Mononuclear cell (primary cell): ENCODE data around the gene MADCAM1. TPM values are rescaled to one million over a fixed set of nuclear protein-coding genes. Genes with fewer than 3 reads are reported as not detected.

Experiments used
- H3K27me3 ChIP-seq: 2 replicates; pipeline ENCODE4 v1.6.0; 2011; ENCODE audit warnings: low read length, control low read depth; ENCODE audit not compliant: insufficient read depth
- H3K4me1 ChIP-seq: 2 replicates; pipeline ENCODE4 v1.5.1; 2011; ENCODE audit warnings: mild to moderate bottlenecking, low read length, control low read depth; ENCODE audit not compliant: insufficient read depth
- H3K4me3 ChIP-seq: 2 replicates; pipeline ENCODE4 v1.5.1; 2011; ENCODE audit warnings: mild to moderate bottlenecking, low read length, moderate library complexity
- H3K9me3 ChIP-seq: 2 replicates; pipeline ENCODE4 v1.5.1; 2011; ENCODE audit warnings: low read depth, mild to moderate bottlenecking, control low read depth, low read length
- total RNA-seq: library from RNA; depleted of rRNA; stranded (reverse); fragments of >200 nt; gene quantifications from one replicate; pipeline ENCODE4 v1.2.3, GENCODE V29; 2012

The MADCAM1 gene
- total RNA-seq, 1 donor = not detected

DNA sequence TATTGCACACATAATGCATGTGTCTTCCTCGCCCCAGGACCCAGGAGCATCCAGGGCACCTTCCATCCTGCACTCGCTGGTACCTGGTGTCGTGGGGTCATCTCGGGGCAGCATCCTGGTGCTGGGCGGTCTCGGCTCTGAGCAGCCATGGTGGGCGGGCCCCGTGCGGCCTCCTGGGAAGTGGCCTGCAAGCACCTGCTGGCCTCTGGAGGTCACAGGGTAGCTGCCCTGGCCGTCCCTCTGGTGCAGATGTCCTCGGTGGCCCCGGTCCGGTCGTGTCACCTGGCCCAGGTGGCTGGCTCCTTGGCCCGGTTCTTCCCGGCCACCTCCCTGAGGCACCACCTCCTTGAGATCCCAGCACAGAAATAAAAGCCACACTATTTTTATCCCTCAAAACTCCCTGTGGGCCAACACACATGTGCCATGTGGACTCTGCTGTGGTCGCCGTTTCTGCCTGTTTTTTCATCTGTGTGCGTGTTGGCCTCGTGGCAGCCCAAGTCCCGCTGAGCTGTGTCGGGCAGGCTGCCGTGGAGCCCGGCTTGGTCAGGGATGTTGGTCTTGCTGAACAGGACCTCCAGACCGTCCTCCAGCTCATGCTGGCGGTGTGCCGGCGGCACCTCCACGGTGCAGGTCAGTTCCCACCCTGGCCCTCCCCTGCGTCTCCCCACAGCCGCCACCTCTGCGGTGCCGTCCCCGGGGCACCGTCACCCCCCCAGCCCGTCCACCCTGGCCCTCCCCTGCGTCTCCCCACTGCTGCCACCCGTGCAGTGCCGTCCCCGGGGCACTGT is 42.5 kb downstream of the MADCAM1 start:
- Histone ChIP-seq H3K4me3 (no peak overlapping the region), H3K9me3 (no peaks in the 10 kb centered on the region), H3K4me1 (peaks cover 5% of the 10 kb centered on the region), H3K27me3 (no peaks in the 10 kb centered on the region)

- no peak overlapping the region for H3K4me3 ChIP-seq
- no peaks in the 10 kb centered on the region for H3K27me3 ChIP-seq
- H3K4me1 ChIP-seq = no peaks in the 10 kb centered on the region
- H3K9me3 ChIP-seq = no peaks in the 10 kb centered on the region
Observed at GRCh38 chr19:539429-540030, 43.2 kb downstream of the MADCAM1 start.

DNA sequence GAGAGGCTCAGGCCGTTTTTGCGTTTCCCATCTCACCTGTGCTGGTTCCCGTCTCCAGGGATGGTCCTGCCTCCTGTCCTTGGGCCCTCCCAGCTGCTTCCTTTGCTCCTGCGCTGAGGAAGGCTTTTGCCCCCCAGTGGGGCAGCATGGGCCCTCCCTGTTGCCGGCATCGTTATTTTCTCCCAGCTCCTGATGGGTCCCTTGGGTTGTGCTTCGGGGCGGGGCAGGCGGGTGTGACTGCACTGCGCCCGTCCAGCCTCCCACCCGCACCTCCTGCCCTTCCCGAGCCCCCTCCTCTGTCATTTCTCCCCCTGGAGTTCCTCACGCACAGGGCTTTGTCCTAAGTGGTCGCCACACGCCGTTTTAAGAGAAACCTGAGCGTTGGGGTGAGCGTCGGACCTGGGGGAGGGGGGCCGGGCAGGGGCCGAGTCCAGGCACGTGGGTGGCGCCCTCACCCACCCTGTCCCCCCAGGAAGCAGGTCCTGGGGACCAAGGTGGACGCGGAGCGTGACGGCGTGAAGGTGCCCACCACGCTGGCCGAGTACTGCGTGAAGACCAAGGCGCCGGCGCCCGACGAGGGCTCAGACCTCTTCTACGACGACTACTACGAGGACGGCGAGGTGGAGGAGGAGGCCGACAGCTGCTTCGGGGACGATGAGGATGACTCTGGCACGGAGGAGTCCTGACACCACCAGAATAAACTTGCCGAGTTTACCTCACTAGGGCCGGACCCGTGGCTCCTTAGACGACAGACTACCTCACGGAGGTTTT is 44.8 kb downstream of the MADCAM1 start:
- no peaks in the 10 kb centered on the region for H3K27me3 ChIP-seq
- H3K4me1 ChIP-seq = peaks cover 4% of the 10 kb centered on the region
- no peak overlapping the region for H3K4me3 ChIP-seq
- no peaks in the 10 kb centered on the region for H3K9me3 ChIP-seq

- Histone ChIP-seq H3K27me3 (no peaks in the 10 kb centered on the region), H3K9me3 (no peaks in the 10 kb centered on the region), H3K4me3 (no peak overlapping the region), H3K4me1 (peaks cover 4% of the 10 kb centered on the region)
Observed at GRCh38 chr19:541699-542098, 45.4 kb downstream of the MADCAM1 start.

- H3K4me1 ChIP-seq = peaks cover 4% of the 10 kb centered on the region
- no peaks in the 10 kb centered on the region for H3K27me3 ChIP-seq
- no peaks in the 10 kb centered on the region for H3K9me3 ChIP-seq
- H3K4me3 ChIP-seq = no peak overlapping the region
Observed at GRCh38 chr19:542173-542866, 46.0 kb downstream of the MADCAM1 start.

DNA sequence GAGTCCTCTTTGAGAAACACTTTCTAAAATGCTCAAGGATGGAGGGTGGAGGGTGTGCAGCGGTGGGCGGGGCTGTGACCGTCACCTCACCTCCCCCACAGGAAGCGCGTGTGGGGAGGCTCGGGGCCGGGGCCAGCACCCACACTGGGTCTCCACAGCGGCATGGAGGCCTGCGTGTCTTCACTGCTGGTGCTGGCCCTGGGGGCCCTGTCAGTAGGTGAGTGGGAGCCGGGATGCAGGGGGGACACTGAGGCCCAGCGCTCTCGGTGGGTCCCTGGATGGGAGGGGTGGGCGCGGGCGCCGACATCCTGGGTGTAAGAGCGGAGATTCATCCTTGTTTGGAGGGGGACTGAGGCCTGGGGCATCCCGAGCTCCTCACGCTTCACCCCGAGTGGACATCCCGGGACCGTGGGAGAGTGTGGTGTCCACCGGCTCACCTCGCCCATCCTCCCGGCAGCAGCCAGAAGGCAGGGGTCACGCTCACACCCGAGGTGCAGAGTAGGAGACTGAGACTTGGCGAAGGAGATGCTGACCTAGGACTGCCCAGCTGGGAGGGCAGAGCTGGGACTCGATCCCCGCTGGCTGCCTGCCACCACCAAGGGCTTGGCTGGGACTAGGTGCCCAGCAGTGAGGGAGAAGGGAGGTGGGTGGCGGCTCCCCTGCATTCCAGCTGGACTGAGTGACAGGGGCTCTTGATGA is 47.8 kb downstream of the MADCAM1 start, which contains the start of gene GZMM:
GZMM (plus strand) TSS at position 144 of the 699 bp plus-strand sequence; CDS start at position 163, 19 bp downstream.
- Histone ChIP-seq H3K4me3 (peak within 1 kb of the TSS; percentile 40), H3K27me3 (no peaks in the 10 kb centered on the region), H3K9me3 (no peaks in the 10 kb centered on the region), H3K4me1 (peaks cover 4% of the 10 kb centered on the region)

DNA sequence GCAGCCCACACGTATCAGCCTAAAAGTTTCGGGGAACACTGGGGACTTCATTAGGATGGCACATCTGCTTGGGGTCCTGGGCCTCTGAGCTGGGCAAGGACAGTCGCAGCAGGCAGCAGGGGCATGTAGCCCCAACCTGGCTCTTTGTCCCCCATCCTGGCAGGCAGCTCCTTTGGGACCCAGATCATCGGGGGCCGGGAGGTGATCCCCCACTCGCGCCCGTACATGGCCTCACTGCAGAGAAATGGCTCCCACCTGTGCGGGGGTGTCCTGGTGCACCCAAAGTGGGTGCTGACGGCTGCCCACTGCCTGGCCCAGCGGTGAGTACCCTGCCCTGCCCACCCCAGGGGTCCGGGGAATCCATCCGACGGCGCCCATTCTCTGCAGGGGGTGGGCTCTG is 50.8 kb downstream of the MADCAM1 start:
- H3K27me3 ChIP-seq = no peaks in the 10 kb centered on the region
- H3K4me3 ChIP-seq = no peak overlapping the region
- H3K4me1 ChIP-seq = peaks cover 4% of the 10 kb centered on the region
- no peaks in the 10 kb centered on the region for H3K9me3 ChIP-seq

DNA sequence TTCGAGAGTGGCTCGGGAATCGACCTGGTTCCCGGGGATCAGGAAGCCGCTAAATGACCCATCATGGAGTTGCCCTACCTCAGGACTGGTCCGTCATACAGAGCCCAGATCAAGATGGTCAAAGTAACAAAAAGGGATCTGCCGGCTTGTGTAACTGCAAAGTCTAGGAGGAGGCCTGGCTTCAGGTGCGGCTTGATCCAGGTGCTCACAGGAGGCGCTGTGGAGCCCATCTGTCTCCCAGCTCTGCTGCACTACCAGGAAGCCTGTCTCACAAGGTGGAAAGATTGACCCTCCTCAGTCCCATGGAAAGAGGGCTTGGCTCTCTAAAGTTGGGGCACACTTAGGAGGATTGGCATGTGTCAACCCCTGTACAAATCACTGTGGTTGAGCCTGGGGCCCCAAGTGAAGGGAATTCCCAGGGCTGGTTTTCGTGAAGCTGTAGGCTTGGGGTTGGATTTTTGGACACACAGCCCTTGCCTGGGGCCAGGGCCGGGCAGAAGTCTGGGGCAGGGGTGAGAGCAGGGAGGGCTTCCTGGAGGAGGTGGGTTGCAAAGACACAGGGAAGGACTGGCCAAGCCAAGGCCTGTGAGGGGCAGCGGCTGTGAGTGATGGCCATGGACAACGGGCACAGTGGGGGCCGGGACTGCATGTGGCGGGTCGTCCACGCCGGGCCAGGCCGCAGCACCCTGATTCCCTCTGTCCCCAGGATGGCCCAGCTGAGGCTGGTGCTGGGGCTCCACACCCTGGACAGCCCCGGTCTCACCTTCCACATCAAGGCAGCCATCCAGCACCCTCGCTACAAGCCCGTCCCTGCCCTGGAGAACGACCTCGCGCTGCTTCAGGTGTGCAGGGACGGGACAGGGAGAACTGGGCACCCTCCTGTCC is 51.8 kb downstream of the MADCAM1 start:
- Histone ChIP-seq H3K4me3 (no peak overlapping the region), H3K27me3 (no peaks in the 10 kb centered on the region), H3K4me1 (peaks cover 4% of the 10 kb centered on the region), H3K9me3 (no peaks in the 10 kb centered on the region)

GRCh38 chr19:548886-549830 is 52.9 kb downstream of the MADCAM1 start:
- Histone ChIP-seq H3K27me3 (no peaks in the 10 kb centered on the region), H3K4me3 (no peak overlapping the region), H3K9me3 (no peaks in the 10 kb centered on the region), H3K4me1 (peaks cover 4% of the 10 kb centered on the region)

GRCh38 chr19:554817-555216 is 58.5 kb downstream of the MADCAM1 start:
- Histone ChIP-seq H3K4me3 (no peak overlapping the region), H3K4me1 (peaks cover 6% of the 10 kb centered on the region), H3K9me3 (no peaks in the 10 kb centered on the region), H3K27me3 (no peaks in the 10 kb centered on the region)
